Limb (tissue), 2 donors: Measurements from ENCODE around the gene ZRANB2.

Source experiments
- DNase-seq, 2 donors: peaks; one replicate each; pipeline ENCODE4 v3.0.0-alpha.2; 2016; ENCODE audit errors: extremely low spot score in 2 of 2

Gene ZRANB2

GRCh38 chr1:71071720-71072119 is 9.1 kb downstream of the ZRANB2 start:
- DNase-seq, result no peak

GRCh38 chr1:71068325-71069240 is 12.3 kb downstream of the ZRANB2 start:
- no peak for DNase-seq

- DNase-seq, result no peak
These were observed 26.0 kb downstream of the ZRANB2 start for GRCh38 chr1:71054791-71055190.

GRCh38 chr1:71054281-71054731 is 26.5 kb downstream of the ZRANB2 start:
- no peak for DNase-seq

- DNase-seq, result no peak
These were observed 27.1 kb downstream of the ZRANB2 start for GRCh38 chr1:71053758-71054157.

- DNase-seq, result no peak
These were observed 27.7 kb downstream of the ZRANB2 start for GRCh38 chr1:71053146-71053545.

- DNase-seq, result peak in 1 of 2 donors; percentile 81
These were observed 30.8 kb downstream of the ZRANB2 start for GRCh38 chr1:71049951-71050598.

GRCh38 chr1:71047635-71048607 is 32.9 kb downstream of the ZRANB2 start, which contains the start of gene PTGER3:
TSS of gene PTGER3 (minus strand) at chr1:71047816. CDS start at chr1:71047577, 239 bp downstream.
- DNase-seq, result peak in 1 of 2 donors; percentile 63

- DNase-seq, result peak in 1 of 2 donors; percentile 56
These were observed 33.8 kb downstream of the ZRANB2 start for GRCh38 chr1:71046891-71047634.

GRCh38 chr1:71045463-71046028 is 35.3 kb downstream of the ZRANB2 start:
- no peak for DNase-seq

- DNase-seq, result no peak
These were observed 36.0 kb downstream of the ZRANB2 start for GRCh38 chr1:71044833-71045232.

GRCh38 chr1:71043065-71043464 is 37.8 kb downstream of the ZRANB2 start:
- DNase-seq, result no peak

- no peak for DNase-seq
These were observed 39.0 kb downstream of the ZRANB2 start for GRCh38 chr1:71041806-71042205.

- no peak for DNase-seq
These were observed 41.1 kb downstream of the ZRANB2 start for GRCh38 chr1:71039661-71040262.

- DNase-seq, result no peak
These were observed 41.9 kb downstream of the ZRANB2 start for GRCh38 chr1:71038942-71039341.

GRCh38 chr1:71037829-71038620 is 42.8 kb downstream of the ZRANB2 start:
- no peak for DNase-seq

- DNase-seq, result no peak
These were observed 43.8 kb downstream of the ZRANB2 start for GRCh38 chr1:71037066-71037465.

GRCh38 chr1:71033136-71033535 is 47.7 kb downstream of the ZRANB2 start:
- DNase-seq, result no peak

GRCh38 chr1:71031426-71031825 is 49.4 kb downstream of the ZRANB2 start:
- no peak for DNase-seq
